Small intestine (tissue), 7 donors: ENCODE results near the gene IGFBP4. TPM values are rescaled to one million over a fixed set of nuclear protein-coding genes. Genes with fewer than 3 reads are reported as not detected.

ENCODE experiments used
- DNase-seq, 2 donors: peaks; one replicate each; pipeline versions ENCODE4 v3.0.0 to v3.0.0-alpha.2; 2013
- FAIRE-seq: peaks from 2 replicates; lab custom pipeline; 2012; peaks lifted over from hg19 to GRCh38; lab: Jason Lieb, UNC
- H3K27ac ChIP-seq, 3 donors: one replicate each; pipeline ENCODE4 v1.5.1; 2013; ENCODE audit warnings: low read length in 2 of 3, mild to moderate bottlenecking in 2 of 3, control low read depth in 1 of 3, inconsistent platforms in 1 of 3, low read depth in 1 of 3, moderate library complexity in 1 of 3
- H3K27me3 ChIP-seq, 3 donors: one replicate each; pipeline ENCODE4 v1.6.1; 2013; ENCODE audit warnings: low read length in 3 of 3, inconsistent platforms in 1 of 3; ENCODE audit not compliant: control insufficient read depth in 3 of 3, insufficient read depth in 3 of 3
- H3K36me3 ChIP-seq, 3 donors: one replicate each; pipeline ENCODE4 v1.6.1; 2013; ENCODE audit warnings: low read length in 3 of 3, inconsistent platforms in 1 of 3, low read depth in 1 of 3, mild to moderate bottlenecking in 1 of 3, moderate library complexity in 1 of 3; ENCODE audit not compliant: control insufficient read depth in 3 of 3, insufficient read depth in 2 of 3
- H3K4me1 ChIP-seq, 3 donors: one replicate each; pipeline ENCODE4 v1.6.1; 2013; ENCODE audit warnings: low read length in 2 of 3, inconsistent platforms in 1 of 3, low read depth in 1 of 3, mild to moderate bottlenecking in 1 of 3, moderate library complexity in 1 of 3; ENCODE audit not compliant: control insufficient read depth in 3 of 3, insufficient read depth in 2 of 3
- H3K4me3 ChIP-seq, 3 donors: one replicate each; pipeline ENCODE4 v1.5.1; 2013; ENCODE audit warnings: low read length in 3 of 3, control low read depth in 1 of 3, inconsistent platforms in 1 of 3, low read depth in 1 of 3, mild to moderate bottlenecking in 1 of 3, moderate library complexity in 1 of 3
- H3K9me3 ChIP-seq, 2 donors: one replicate each; pipeline ENCODE4 v1.6.1; 2013; ENCODE audit warnings: low read depth in 1 of 2, low read length in 1 of 2; ENCODE audit not compliant: control insufficient read depth in 2 of 2, insufficient read depth in 1 of 2
- WGBS, 3 donors: extraction: QIAGEN DNeasy Blood & Tissue Kit; methylation state at CpG; one replicate each; pipeline ENCODE4 v1.1.7; 2013; 5-methylcytosine and 5-hydroxymethylcytosine counted together
- polyA plus RNA-seq, 4 donors: library from polyadenylated mRNA; stranded (reverse) in 3 of 4; unstranded in 1 of 4; fragments of 200-250 nt in 3 of 4; fragments of 120-200 nt in 1 of 4; gene quantifications; one replicate each; pipeline versions ENCODE4 v1.2.1 to v1.2.3, GENCODE V29; 2013
- donor health status: healthy with polysubstance abuse.
- donor health status: control.
- donor health status: control.
- donor health status: Bipolar disorder and iron deficiency.
- donor health status: healthy.

IGFBP4 gene
- polyA plus RNA-seq, 4 donors: 19.2 to 282 (median 40.1) TPM

- no peak overlapping the region for H3K27ac ChIP-seq
- WGBS, 3 donors: 60 to 70% (median 70%) methylated on average over 11 of the region's 11 CpGs
- FAIRE-seq (no peak), DNase-seq (peak in 1 of 2 donors; percentile 5)
- no peak overlapping the region for H3K4me3 ChIP-seq
- no peaks in the 10 kb centered on the region for H3K9me3 ChIP-seq
- H3K36me3 ChIP-seq: no peaks in the 10 kb centered on the region
- H3K4me1 ChIP-seq: peaks cover 0 to 8% (median 0%) of the 10 kb centered on the region in 3 donors
- no peaks in the 10 kb centered on the region for H3K27me3 ChIP-seq
Measured at GRCh38 chr17:40419559-40420331, 23.5 kb upstream of the IGFBP4 start.

- no peak for DNase-seq
- H3K36me3 ChIP-seq: no peaks in the 10 kb centered on the region
- H3K4me1 ChIP-seq: peaks cover 0 to 3% (median 0%) of the 10 kb centered on the region in 3 donors
- no peak overlapping the region for H3K27ac ChIP-seq
- H3K4me3 ChIP-seq: no peak overlapping the region
- H3K9me3 ChIP-seq: no peaks in the 10 kb centered on the region
- H3K27me3 ChIP-seq: no peaks in the 10 kb centered on the region
- no peak for FAIRE-seq
- WGBS, 3 donors: 79 to 86% (median 84%) methylated on average over 3 of the region's 3 CpGs
Measured at GRCh38 chr17:40422990-40423633, 20.1 kb upstream of the IGFBP4 start.

- Histone ChIP-seq H3K27me3 (no peaks in the 10 kb centered on the region), H3K9me3 (no peaks in the 10 kb centered on the region), H3K27ac (no peak overlapping the region), H3K36me3 (no peaks in the 10 kb centered on the region), H3K4me3 (no peak overlapping the region), H3K4me1 (no peaks in the 10 kb centered on the region)
- FAIRE-seq: no peak
- WGBS, 3 donors: 66 to 81% (median 68%) methylated on average over 4 of the region's 4 CpGs
- no peak for DNase-seq
Measured at GRCh38 chr17:40425741-40426140, 17.5 kb upstream of the IGFBP4 start.

GRCh38 chr17:40427002-40427491, 16.2 kb upstream of the IGFBP4 start:
- DNase-seq (no peak), FAIRE-seq (no peak)
- Histone ChIP-seq H3K27me3 (no peaks in the 10 kb centered on the region), H3K36me3 (no peaks in the 10 kb centered on the region), H3K9me3 (no peaks in the 10 kb centered on the region), H3K4me3 (no peak overlapping the region), H3K4me1 (no peaks in the 10 kb centered on the region), H3K27ac (no peak overlapping the region)

- H3K36me3 ChIP-seq: no peaks in the 10 kb centered on the region
- no peak for DNase-seq
Measured at GRCh38 chr17:40430272-40431230, 12.7 kb upstream of the IGFBP4 start.

GRCh38 chr17:40431231-40431602, 12.0 kb upstream of the IGFBP4 start:
- FAIRE-seq (no peak), DNase-seq (no peak)
- H3K9me3 ChIP-seq: no peaks in the 10 kb centered on the region
- 89 to 96% (median 91%) methylated on average over 3 of the region's 3 CpGs for WGBS, 3 donors
- H3K4me3 ChIP-seq: no peak overlapping the region
- H3K27ac ChIP-seq: no peak overlapping the region
- no peaks in the 10 kb centered on the region for H3K4me1 ChIP-seq
- no peaks in the 10 kb centered on the region for H3K27me3 ChIP-seq
- H3K36me3 ChIP-seq: no peaks in the 10 kb centered on the region

More at GRCh38 chr17:40430272-40431230, 12.7 kb upstream of the IGFBP4 start:
- H3K27ac ChIP-seq: no peak overlapping the region
- H3K4me1 ChIP-seq: no peaks in the 10 kb centered on the region
- no peak for FAIRE-seq
- 89 to 93% (median 92%) methylated on average over 10 of the region's 10 CpGs for WGBS, 3 donors
- no peaks in the 10 kb centered on the region for H3K27me3 ChIP-seq
- no peaks in the 10 kb centered on the region for H3K9me3 ChIP-seq
- H3K4me3 ChIP-seq: no peak overlapping the region

GRCh38 chr17:40432864-40433528, 10.3 kb upstream of the IGFBP4 start:
- DNase-seq: peak in 1 of 2 donors; percentile 36
- WGBS, 3 donors: 62 to 74% (median 68%) methylated on average over 2 of the region's 2 CpGs
- Histone ChIP-seq H3K27ac (peak overlapping the region in 2 of 3 donors; percentile 60 to 65), H3K36me3 (no peaks in the 10 kb centered on the region), H3K4me3 (no peak overlapping the region), H3K27me3 (no peaks in the 10 kb centered on the region), H3K4me1 (no peaks in the 10 kb centered on the region), H3K9me3 (no peaks in the 10 kb centered on the region)
- no peak for FAIRE-seq
